GM21381 (cell line): Measurements from ENCODE around the gene ZMYND8.
"Not testable (repeated sequence)": the region's sequence is repeated elsewhere in the genome, so short reads cannot be mapped to it uniquely, and the experiment has no call there.

Experiments
- ATAC-seq: cut with Tn5 transposase; IDR thresholded peaks from one replicate; pipeline ENCODE4 v1.9.1; 2021; ENCODE audit warnings: mild to moderate bottlenecking, moderate library complexity; ENCODE audit not compliant: unreplicated experiment

ZMYND8 gene

DNA sequence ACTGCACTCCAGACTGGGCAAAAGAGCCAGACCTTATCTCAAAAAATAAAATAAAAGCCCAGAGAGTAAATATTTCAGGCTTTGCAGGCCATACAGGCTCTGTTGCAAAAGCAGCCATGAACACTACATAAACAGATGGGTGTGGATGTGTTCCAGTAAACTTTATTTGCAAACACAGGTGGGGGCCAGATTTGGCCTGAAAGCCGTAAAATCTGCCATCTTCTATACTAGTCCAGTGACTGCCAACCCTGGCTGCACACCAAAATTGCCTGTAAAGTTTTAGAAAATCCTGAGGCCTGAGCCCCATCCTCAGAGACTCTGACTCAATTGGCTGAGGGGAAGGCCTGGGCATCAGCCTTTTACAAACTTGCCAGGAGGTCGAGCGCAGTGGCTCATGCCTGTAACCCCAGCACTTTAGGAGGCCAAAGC, 103.6 kb downstream of the ZMYND8 start:
- ATAC-seq = no peak

- ATAC-seq = no peak
Measured at GRCh38 chr20:47251154-47252020, 105.1 kb downstream of the ZMYND8 start.

GRCh38 chr20:47250360-47250759, 106.1 kb downstream of the ZMYND8 start:
- ATAC-seq = no peak

- ATAC-seq = no peak
Measured at GRCh38 chr20:47249913-47250312, 106.6 kb downstream of the ZMYND8 start.

DNA sequence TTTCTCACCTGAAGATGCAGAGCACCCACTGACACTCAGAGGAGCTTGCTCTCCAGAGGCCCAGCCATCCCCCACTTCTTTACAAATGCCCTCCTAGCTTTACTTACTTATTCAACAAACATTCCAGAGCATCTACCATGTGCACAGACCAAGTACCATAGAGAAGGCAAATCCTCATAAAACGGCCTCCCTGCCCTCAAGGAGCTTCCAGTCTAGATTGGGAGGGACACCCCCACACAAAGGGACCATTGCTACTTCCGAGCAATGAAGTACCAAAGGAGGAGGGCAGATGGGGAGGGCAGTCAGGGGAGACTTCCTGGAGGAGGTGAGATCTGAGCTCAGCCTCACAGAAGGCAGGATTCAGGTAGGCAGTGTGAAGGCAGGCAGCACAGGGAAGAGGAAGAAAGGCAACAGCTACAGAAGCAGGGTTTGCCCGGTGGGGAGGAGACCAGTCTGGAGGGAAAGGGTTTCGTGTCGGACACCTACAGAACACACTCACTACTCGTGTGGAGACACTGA, 108.0 kb downstream of the ZMYND8 start:
- no peak for ATAC-seq

DNA sequence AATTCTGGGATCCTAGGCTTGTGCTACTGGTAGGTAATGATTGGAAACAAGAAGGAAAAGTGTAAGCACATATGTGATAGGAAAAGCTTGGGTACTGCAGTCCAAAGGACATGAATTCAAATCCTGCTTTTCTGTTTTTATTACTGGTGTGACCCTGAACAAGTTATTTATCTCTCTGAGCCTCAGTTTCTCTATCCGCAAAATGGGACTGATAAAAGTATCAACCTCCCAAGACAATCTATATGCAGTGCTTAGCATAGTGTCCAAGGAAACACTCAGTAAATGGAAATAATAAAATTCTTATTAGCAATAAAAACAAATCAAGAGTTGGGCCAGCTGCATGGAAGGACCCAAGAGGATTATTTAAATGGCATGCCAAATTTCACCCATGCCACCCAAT, 108.5 kb downstream of the ZMYND8 start:
- no peak for ATAC-seq

GRCh38 chr20:47246061-47246777, 110.3 kb downstream of the ZMYND8 start:
- ATAC-seq = no peak

DNA sequence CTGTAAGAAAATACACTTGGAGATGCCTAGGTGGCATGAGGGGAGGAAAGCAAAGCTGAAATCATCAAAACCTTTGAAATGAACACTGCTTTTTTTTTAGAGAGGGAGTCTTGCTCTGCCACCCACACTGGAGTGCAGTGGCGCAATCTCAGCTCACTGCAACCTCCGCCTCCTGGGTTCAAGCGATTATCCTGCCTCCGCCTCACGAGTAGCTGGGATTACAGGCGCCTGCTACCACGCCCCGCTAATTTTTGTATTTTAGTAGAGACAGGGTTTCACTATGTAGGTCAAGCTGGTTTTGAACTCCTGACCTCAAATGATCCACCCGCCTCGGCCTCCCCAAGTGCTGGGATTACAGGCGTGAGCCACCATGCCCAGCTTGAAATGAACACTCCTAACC, 111.3 kb downstream of the ZMYND8 start:
- not testable (repeated sequence) for ATAC-seq

DNA sequence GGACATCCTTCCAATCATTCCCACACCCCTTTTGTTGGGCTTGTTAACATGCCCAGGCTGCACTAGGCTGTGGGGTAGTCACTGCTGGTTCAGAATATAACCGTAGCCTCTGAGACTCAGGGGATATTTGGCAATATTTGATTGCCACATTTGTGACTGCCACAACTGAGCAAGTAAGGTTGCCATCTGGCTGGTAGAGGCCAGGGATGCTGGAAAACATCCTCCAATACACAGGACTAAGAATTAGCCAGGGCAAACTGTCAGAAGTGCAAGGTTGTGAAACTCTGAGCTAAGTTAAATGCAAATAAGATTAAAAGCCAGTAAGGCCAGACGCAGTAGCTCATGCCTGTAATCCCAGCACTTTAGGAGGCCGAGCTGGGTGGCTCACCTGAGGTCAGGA, 112.0 kb downstream of the ZMYND8 start:
- ATAC-seq = no peak

- ATAC-seq = no peak
Measured at GRCh38 chr20:47243532-47244305, 112.8 kb downstream of the ZMYND8 start.

DNA sequence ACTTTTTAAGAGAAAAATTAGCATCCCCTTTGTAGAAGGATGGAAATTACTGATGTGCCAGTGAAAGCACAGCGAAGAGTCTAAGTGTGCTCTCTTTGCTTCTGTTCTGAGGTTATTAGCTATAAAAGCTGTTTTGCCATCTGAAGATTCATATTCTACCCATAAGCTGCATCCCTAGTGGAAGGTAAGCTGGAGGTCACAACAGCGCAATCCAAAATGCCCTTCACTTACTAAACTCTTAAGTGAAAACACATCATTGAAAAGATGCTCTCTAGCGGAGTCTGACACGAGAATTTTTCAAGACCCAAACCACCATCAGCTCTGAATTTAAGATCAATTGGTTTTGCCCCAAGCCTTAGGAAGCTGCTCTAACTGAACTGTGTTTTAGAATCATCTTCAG, 113.5 kb downstream of the ZMYND8 start:
- ATAC-seq = no peak

DNA sequence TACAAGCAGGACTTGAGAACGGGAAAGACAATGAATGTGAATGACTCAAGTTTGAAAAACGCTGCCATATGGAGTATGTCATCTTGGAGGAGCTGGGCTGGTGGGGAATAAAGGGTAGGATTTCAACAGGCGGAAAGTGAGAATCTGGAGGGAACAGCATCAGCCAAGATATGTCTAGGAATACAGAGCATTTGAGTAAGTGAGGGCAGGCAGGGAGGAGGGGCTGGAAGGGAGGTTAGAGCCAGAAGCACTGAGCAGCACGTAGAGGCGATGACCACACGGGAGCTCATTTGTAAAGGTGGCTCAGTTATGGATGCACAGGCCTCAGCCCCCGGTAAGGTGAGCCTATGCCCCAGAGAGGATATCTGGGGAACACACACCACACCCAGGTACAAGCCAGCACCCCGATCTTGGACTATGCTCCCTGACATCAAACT, 115.1 kb downstream of the ZMYND8 start:
- ATAC-seq = no peak

- ATAC-seq = not testable (repeated sequence)
Measured at GRCh38 chr20:47240096-47240495, 116.4 kb downstream of the ZMYND8 start.

DNA sequence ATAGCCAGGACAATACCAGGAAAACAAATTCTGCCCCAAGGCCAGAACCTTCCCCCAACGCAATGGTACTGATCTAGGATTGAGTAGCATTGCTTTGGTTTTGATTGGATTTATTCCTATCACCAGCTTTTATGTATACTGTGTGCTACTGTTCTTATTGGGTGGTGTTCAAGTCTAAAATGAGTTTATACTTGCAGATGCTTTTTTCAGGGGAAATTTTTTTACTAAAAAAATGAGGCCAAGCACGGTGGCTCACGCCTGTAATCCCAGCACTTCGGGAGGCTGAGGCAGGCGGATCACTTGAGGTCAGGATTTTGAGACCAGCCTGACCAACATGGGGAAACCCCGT, 116.8 kb downstream of the ZMYND8 start:
- no peak for ATAC-seq

DNA sequence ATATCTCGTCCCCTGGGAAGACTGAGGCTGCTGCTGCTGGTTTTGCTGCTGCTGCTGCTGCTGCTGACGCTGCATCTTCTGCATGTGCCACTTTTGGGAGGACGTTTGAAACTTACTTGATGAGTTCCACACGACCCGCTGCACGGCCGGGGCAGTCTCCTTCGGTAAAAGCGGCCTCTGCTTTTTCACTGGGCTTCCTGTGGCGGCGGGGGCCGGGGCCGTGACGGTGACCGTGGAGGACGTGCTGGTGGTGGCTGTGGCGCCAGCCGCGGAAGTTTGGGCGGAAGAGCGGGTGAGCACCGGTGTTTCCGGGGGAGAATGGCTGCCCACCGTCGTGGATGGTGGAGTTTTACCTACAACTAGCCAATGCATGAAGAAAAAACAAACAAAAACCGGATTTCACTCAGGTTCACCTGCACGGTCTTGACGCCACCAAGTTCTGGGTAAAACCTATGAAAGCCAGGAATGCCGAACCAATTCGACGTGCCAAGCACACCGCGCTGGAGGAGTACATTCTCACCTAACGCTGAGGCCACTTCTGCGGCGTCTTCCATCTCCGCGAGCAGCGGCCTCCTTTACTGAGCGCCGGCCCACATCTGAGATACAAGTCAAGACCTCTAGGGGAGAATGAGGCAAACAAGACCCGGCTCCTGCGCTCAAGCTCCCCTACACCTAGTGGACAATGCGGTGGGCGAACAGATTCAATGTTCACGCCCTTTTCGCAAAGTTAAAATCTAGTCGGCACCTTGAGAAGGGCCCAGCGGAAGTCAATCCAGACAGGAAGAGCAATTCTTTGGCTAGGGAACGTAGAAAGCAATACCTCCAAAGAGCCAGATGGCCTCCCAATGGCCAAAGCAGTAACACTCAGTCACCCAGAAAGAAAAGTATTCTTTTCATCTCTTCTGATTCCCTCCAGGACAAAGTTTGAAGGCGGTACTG, 117.5 kb downstream of the ZMYND8 start:
- no peak for ATAC-seq

DNA sequence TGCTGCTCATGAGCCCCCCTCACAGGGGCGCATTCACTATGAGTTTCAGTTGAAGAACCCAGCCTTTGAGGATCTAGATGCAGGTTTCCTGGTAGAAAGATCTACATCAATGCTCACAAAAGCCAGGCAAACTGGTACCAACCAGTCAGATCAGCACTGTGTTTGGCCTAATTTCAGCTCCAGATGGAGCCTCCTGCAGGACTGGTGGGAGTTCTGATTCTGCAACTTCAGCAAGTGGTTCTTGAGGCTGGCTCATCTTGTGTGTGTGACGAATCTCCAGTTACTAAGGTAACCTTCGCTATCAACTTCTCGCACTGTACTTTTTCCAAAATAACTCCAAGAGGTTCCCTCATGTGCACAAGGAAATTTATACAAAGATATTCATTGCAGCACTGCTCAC, 118.8 kb downstream of the ZMYND8 start:
- ATAC-seq = no peak

DNA sequence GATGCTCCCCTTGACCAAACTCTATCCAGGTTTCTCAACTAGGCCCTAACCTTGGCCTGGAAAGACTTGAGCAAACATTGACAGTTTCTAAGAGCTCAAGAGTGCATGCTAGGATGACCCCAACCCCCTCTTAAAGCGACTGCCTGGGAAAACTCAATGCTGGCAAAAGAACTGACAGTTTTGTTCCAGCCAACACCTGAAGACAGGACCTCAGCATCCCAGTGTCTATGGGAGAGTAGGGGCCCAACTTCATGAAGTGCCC, 119.9 kb downstream of the ZMYND8 start:
- ATAC-seq = no peak

GRCh38 chr20:47235853-47236638, 120.5 kb downstream of the ZMYND8 start:
- no peak for ATAC-seq

DNA sequence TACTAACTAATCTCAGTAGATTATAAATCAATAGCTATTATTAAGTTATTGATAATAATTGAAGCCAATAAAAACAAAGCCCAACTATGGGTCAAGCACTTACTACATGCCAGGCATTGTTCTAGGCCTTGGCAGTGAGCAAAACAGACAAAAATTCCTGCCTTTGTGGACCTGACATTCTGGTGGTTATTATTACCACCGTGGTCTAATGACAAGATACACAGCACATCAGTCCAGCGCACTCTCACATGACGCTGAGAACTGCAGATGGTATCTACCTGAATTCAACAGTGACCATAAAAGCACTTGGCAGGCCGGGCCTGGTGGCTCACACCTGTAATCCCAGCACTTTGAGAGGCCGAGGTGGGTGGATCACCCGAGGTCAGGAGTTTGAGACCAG, 121.4 kb downstream of the ZMYND8 start:
- ATAC-seq = no peak
